ENCODE results near the gene GNPDA2.

The GNPDA2 gene

DNA sequence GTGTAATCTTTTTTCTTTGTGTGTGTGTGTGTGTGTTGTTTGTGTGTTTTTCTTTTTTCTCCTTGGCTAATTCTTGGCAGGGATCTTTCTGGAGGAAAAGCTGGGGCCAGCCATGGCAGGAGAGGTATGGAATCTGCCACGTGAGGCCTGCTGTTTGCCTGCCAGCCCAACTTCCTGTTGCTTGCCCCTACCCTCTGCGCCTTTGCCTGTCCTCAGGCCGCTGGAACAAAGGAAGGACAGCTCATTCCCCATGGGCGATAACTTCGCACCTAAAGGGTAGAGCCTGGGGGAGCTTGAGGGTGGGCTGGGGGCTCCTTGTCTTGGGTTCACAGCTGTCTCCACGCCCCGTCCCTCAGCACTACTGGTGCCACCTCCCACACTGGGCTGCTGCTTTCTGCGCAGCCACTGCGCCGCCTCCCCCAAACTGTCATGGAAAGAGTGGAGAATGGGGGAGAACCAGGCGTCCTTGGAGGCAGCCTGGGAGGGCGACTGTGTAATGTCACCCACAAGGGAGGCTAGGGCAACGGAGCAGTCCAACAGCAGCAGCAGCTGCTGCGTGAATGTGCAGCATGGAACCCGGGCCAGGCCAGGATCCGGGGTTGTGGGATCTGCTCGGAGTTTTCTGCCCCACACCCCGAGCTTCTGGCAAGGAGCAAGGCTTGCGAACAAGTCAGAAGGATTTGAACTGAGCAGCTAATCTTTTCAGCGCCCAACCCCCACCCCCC, 62.7 kb downstream of the GNPDA2 start:
- Histone ChIP-seq H3K9me3 (ENCODE audit: control insufficient read depth in 5 of 5, low read length in 5 of 5) (no peaks in the 10 kb centered on the region), H3K4me3 (ENCODE audit: low read depth in 1 of 5, low read length in 5 of 5) (no peak overlapping the region), H3K9ac (ENCODE audit: low read length in 5 of 5) (no peak overlapping the region), H3K4me1 (ENCODE audit: control insufficient read depth in 5 of 5, insufficient read depth in 5 of 5, low read length in 5 of 5) (no peaks in the 10 kb centered on the region), H3K27me3 (ENCODE audit: control insufficient read depth in 5 of 5, insufficient read depth in 4 of 5, low read length in 5 of 5) (no peaks in the 10 kb centered on the region), H3K27ac (ENCODE audit: low read depth, low read length) (no peak overlapping the region), H3K36me3 (ENCODE audit: control insufficient read depth in 5 of 5, insufficient read depth in 5 of 5, low read length in 5 of 5) (no peaks in the 10 kb centered on the region)

DNA sequence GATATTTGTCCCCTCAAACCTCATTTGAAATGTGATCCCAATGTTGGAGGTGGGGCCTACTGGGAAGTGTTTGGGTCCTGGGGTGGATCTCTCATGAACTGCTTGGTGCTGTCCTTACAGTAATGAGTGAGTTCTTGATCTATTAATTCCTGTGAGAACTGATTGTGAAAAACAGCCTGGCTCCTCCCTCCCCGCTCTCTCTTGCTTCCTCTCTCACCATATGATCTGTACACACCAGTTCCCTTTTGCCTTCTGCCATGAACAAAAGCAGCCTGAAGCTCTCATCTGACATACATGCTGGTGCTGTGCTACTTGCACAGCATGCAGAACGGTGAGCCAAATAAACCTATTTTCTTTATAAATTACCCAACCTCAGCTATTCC, 63.7 kb downstream of the GNPDA2 start:
- Histone ChIP-seq H3K9me3 (ENCODE audit: control insufficient read depth in 5 of 5, low read length in 5 of 5) (no peaks in the 10 kb centered on the region), H3K9ac (ENCODE audit: low read length in 5 of 5) (no peak overlapping the region), H3K4me1 (ENCODE audit: control insufficient read depth in 5 of 5, insufficient read depth in 5 of 5, low read length in 5 of 5) (no peaks in the 10 kb centered on the region), H3K27ac (ENCODE audit: low read depth, low read length) (no peak overlapping the region), H3K36me3 (ENCODE audit: control insufficient read depth in 5 of 5, insufficient read depth in 5 of 5, low read length in 5 of 5) (no peaks in the 10 kb centered on the region), H3K4me3 (ENCODE audit: low read depth in 1 of 5, low read length in 5 of 5) (no peak overlapping the region), H3K27me3 (ENCODE audit: control insufficient read depth in 5 of 5, insufficient read depth in 4 of 5, low read length in 5 of 5) (no peaks in the 10 kb centered on the region)

- H3K27me3 ChIP-seq (ENCODE audit: control insufficient read depth in 5 of 5, insufficient read depth in 4 of 5, low read length in 5 of 5), result no peaks in the 10 kb centered on the region
- H3K9me3 ChIP-seq (ENCODE audit: control insufficient read depth in 5 of 5, low read length in 5 of 5), result no peaks in the 10 kb centered on the region
- no peak overlapping the region for H3K4me3 ChIP-seq (ENCODE audit: low read depth in 1 of 5, low read length in 5 of 5)
Measured at GRCh38 chr4:44661940-44662622, 64.3 kb downstream of the GNPDA2 start.

DNA sequence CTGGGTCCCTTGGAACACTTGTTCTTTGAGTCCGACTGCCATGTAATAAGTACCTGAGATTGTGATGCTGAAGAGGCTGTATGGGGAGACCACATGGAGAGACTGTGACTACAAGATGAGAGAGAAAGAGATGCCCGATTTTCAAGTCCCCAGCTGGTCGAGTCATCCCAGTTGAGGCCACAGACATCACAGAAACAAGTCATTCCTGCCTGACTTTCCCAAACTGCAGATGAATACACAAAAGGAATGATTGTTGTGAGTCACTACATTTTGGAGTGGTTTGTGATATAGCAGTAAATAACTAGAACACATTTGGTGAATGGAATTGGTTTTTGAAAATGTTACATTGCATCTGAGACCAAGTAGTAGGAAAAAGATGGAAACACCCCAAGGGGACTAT, 66.0 kb downstream of the GNPDA2 start:
- Histone ChIP-seq H3K36me3 (ENCODE audit: control insufficient read depth in 5 of 5, insufficient read depth in 5 of 5, low read length in 5 of 5) (no peaks in the 10 kb centered on the region), H3K4me1 (ENCODE audit: control insufficient read depth in 5 of 5, insufficient read depth in 5 of 5, low read length in 5 of 5) (no peaks in the 10 kb centered on the region), H3K4me3 (ENCODE audit: low read depth in 1 of 5, low read length in 5 of 5) (no peak overlapping the region), H3K9ac (ENCODE audit: low read length in 5 of 5) (no peak overlapping the region), H3K9me3 (ENCODE audit: control insufficient read depth in 5 of 5, low read length in 5 of 5) (no peaks in the 10 kb centered on the region), H3K27ac (ENCODE audit: low read depth, low read length) (no peak overlapping the region), H3K27me3 (ENCODE audit: control insufficient read depth in 5 of 5, insufficient read depth in 4 of 5, low read length in 5 of 5) (no peaks in the 10 kb centered on the region)

More at GRCh38 chr4:44661940-44662622, 64.3 kb downstream of the GNPDA2 start:
- H3K9ac ChIP-seq (ENCODE audit: low read length in 5 of 5), result no peak overlapping the region
- no peak overlapping the region for H3K27ac ChIP-seq (ENCODE audit: low read depth, low read length)
- H3K4me1 ChIP-seq (ENCODE audit: control insufficient read depth in 5 of 5, insufficient read depth in 5 of 5, low read length in 5 of 5), result no peaks in the 10 kb centered on the region
- H3K36me3 ChIP-seq (ENCODE audit: control insufficient read depth in 5 of 5, insufficient read depth in 5 of 5, low read length in 5 of 5), result no peaks in the 10 kb centered on the region

- H3K27me3 ChIP-seq (ENCODE audit: control insufficient read depth in 5 of 5, insufficient read depth in 4 of 5, low read length in 5 of 5), result no peaks in the 10 kb centered on the region
Measured at GRCh38 chr4:44652002-44652401, 74.4 kb downstream of the GNPDA2 start.

More at GRCh38 chr4:44652002-44652401, 74.4 kb downstream of the GNPDA2 start:
- no peak overlapping the region for H3K9ac ChIP-seq (ENCODE audit: low read length in 5 of 5)
- no peaks in the 10 kb centered on the region for H3K4me1 ChIP-seq (ENCODE audit: control insufficient read depth in 5 of 5, insufficient read depth in 5 of 5, low read length in 5 of 5)
- H3K9me3 ChIP-seq (ENCODE audit: control insufficient read depth in 5 of 5, low read length in 5 of 5), result no peaks in the 10 kb centered on the region
- H3K36me3 ChIP-seq (ENCODE audit: control insufficient read depth in 5 of 5, insufficient read depth in 5 of 5, low read length in 5 of 5), result no peaks in the 10 kb centered on the region
- no peak overlapping the region for H3K27ac ChIP-seq (ENCODE audit: low read depth, low read length)
- H3K4me3 ChIP-seq (ENCODE audit: low read depth in 1 of 5, low read length in 5 of 5), result no peak overlapping the region
